H1 (cell line): Measurements from ENCODE around the gene F7. TPM values are rescaled to one million over a fixed set of nuclear protein-coding genes. Genes with fewer than 3 reads are reported as not detected.
A peak's percentile ranks its signal among the peaks of the same experiment; 100 is the strongest.

ENCODE experiments used
- CTCF ChIA-PET: fragments of 300-600 bp; sonication (Branson Sonifier 250); formaldehyde crosslinking; loops from one replicate; lab custom pipeline; 2021; ENCODE audit not compliant: partially characterized antibody; lab: Charles Lee
- POLR2A ChIA-PET: fragments of 300-600 bp; sonication (Branson Sonifier 250); formaldehyde crosslinking; loops from one replicate; lab custom pipeline; 2021; ENCODE audit warnings: inconsistent platforms; ENCODE audit not compliant: partially characterized antibody; lab: Charles Lee
- DNase-seq, 2 experiments: peaks; one replicate each; pipeline versions ENCODE4 v3.0.0 to v3.0.0-alpha.2; 2010 to 2022; ENCODE audit warnings: low spot score in 2 of 2, low read depth in 1 of 2, mixed read lengths in 1 of 2
- FAIRE-seq: peaks from 2 replicates; lab custom pipeline; 2011; peaks lifted over from hg19 to GRCh38; lab: Jason Lieb, UNC
- H2AFZ ChIP-seq: 2 replicates; pipeline ENCODE4 v1.8.1; 2012; ENCODE audit warnings: low read length, inconsistent platforms
- H2AK5ac ChIP-seq: 2 replicates; pipeline ENCODE4 v1.6.1; 2013; ENCODE audit warnings: low read depth, low read length
- H2BK120ac ChIP-seq: replicated peaks from 2 replicates; pipeline ENCODE3; 2013; ENCODE audit warnings: low read depth, low read length, inconsistent platforms
- H2BK12ac ChIP-seq: 2 replicates; pipeline ENCODE4 v1.6.1; 2013; ENCODE audit warnings: low read depth, low read length
- H2BK15ac ChIP-seq: 2 replicates; pipeline ENCODE4 v1.6.1; 2013; ENCODE audit warnings: low read length
- H2BK20ac ChIP-seq: 2 replicates; pipeline ENCODE4 v1.6.1; 2013; ENCODE audit warnings: low read length
- H2BK5ac ChIP-seq: 2 replicates; pipeline ENCODE4 v1.6.1; 2013; ENCODE audit warnings: low read depth, low read length
- H3K14ac ChIP-seq: 2 replicates; pipeline ENCODE4 v1.6.1; 2013; ENCODE audit warnings: inconsistent platforms; ENCODE audit not compliant: insufficient read length
- H3K18ac ChIP-seq: 2 replicates; pipeline ENCODE4 v1.6.1; 2013; ENCODE audit warnings: low read length; ENCODE audit errors: extremely low read depth
- H3K23ac ChIP-seq: 2 replicates; pipeline ENCODE4 v1.6.1; 2013; ENCODE audit warnings: inconsistent platforms; ENCODE audit not compliant: insufficient read length
- H3K23me2 ChIP-seq: 2 replicates; pipeline ENCODE4 v1.6.1; 2013; ENCODE audit warnings: low read depth, low read length
- H3K27ac ChIP-seq: 2 replicates; pipeline ENCODE4 v1.6.1; 2011; ENCODE audit warnings: low read depth, low read length, inconsistent platforms
- H3K27me3 ChIP-seq, 4 experiments: replicated peaks in 1 of 4; 1 replicate in 1 of 4; 2 replicates in 3 of 4; pipeline versions ENCODE4 v1.6.1 to v1.8.1; 2011 to 2013; ENCODE audit warnings: low read length in 3 of 4, mild to moderate bottlenecking in 3 of 4, inconsistent platforms in 2 of 4, mixed read lengths in 2 of 4, moderate library complexity in 1 of 4; ENCODE audit not compliant: control insufficient read depth in 3 of 4, insufficient read depth in 3 of 4; ENCODE audit errors: extremely low read depth in 1 of 4
- H3K36me3 ChIP-seq, 4 experiments: 2 replicates each; pipeline versions ENCODE4 v1.6.1 to v1.8.1; 2011 to 2013; ENCODE audit warnings: mild to moderate bottlenecking in 4 of 4, low read length in 3 of 4, moderate library complexity in 2 of 4, control low read depth in 1 of 4, inconsistent platforms in 1 of 4; ENCODE audit not compliant: insufficient read depth in 4 of 4, control insufficient read depth in 2 of 4
- H3K4ac ChIP-seq: replicated peaks from 2 replicates; pipeline ENCODE3; 2013; ENCODE audit warnings: low read length, low read depth, mixed read lengths, inconsistent platforms; ENCODE audit not compliant: insufficient read length
- H3K4me1 ChIP-seq, 4 experiments: replicated peaks in 1 of 4; 1 replicate in 1 of 4; 2 replicates in 3 of 4; pipeline versions ENCODE4 v1.6.1 to v1.8.1; 2011 to 2013; ENCODE audit warnings: low read length in 3 of 4, inconsistent platforms in 2 of 4, mixed read lengths in 1 of 4; ENCODE audit not compliant: insufficient read depth in 4 of 4, control insufficient read depth in 3 of 4
- H3K4me2 ChIP-seq, 2 experiments: 2 replicates each; pipeline versions ENCODE4 v1.6.1 to v1.8.1; 2011 to 2013; ENCODE audit warnings: low read depth in 2 of 2, low read length in 2 of 2, control low read depth in 1 of 2, inconsistent platforms in 1 of 2, mild to moderate bottlenecking in 1 of 2; ENCODE audit not compliant: insufficient read depth in 1 of 2
- H3K4me3 ChIP-seq, 4 experiments: fragments of 200-600, 300-600 bp in 1 of 4; sonication (generic), shearing (Covaris generic), sonication (Bioruptor Twin) in 1 of 4; 2 replicates each; pipeline versions ENCODE4 v1.5.1 to v1.8.1; 2011 to 2016; ENCODE audit warnings: low read length in 4 of 4, low read depth in 3 of 4, control low read depth in 2 of 4, inconsistent platforms in 2 of 4, mild to moderate bottlenecking in 2 of 4, mixed read lengths in 1 of 4, moderate library complexity in 1 of 4; ENCODE audit not compliant: insufficient read depth in 2 of 4; ENCODE audit errors: extremely low read depth in 1 of 4
- H3K56ac ChIP-seq: replicated peaks from 2 replicates; pipeline ENCODE3; 2013; ENCODE audit warnings: low read depth, mild to moderate bottlenecking, mixed read lengths, low read length, inconsistent platforms; ENCODE audit not compliant: insufficient read length
- H3K79me1 ChIP-seq: 2 replicates; pipeline ENCODE4 v1.6.1; 2013; ENCODE audit warnings: low read depth, low read length, control low read depth
- H3K79me2 ChIP-seq, 2 experiments: 2 replicates each; pipeline versions ENCODE4 v1.6.1 to v1.8.1; 2012 to 2013; ENCODE audit warnings: low read length in 2 of 2, mild to moderate bottlenecking in 2 of 2, inconsistent platforms in 1 of 2; ENCODE audit not compliant: insufficient read depth in 2 of 2, control insufficient read depth in 1 of 2
- H3K9ac ChIP-seq, 4 experiments: replicated peaks in 1 of 4; 1 replicate in 1 of 4; 2 replicates in 3 of 4; pipeline versions ENCODE4 v1.6.1 to v1.8.1; 2011 to 2013; ENCODE audit warnings: low read depth in 3 of 4, low read length in 3 of 4, control low read depth in 2 of 4, mild to moderate bottlenecking in 2 of 4, moderate library complexity in 2 of 4, inconsistent platforms in 1 of 4; ENCODE audit errors: extremely low read depth in 1 of 4
- H3K9me3 ChIP-seq, 2 experiments: 2 replicates each; pipeline versions ENCODE4 v1.6.1 to v1.8.1; 2012 to 2013; ENCODE audit warnings: mild to moderate bottlenecking in 2 of 2, moderate library complexity in 2 of 2, control low read depth in 1 of 2, inconsistent platforms in 1 of 2, low read depth in 1 of 2, low read length in 1 of 2, mixed read lengths in 1 of 2; ENCODE audit not compliant: insufficient read depth in 2 of 2
- H4K20me1 ChIP-seq, 2 experiments: replicated peaks in 1 of 2; 2 replicates each; pipeline versions ENCODE3 to v1.8.1; 2011 to 2013; ENCODE audit warnings: inconsistent platforms in 2 of 2, low read length in 2 of 2, mild to moderate bottlenecking in 1 of 2; ENCODE audit not compliant: insufficient read depth in 2 of 2, control insufficient read depth in 1 of 2
- H4K5ac ChIP-seq: 2 replicates; pipeline ENCODE4 v1.6.1; 2013; ENCODE audit warnings: low read length, low read depth, mixed read lengths, inconsistent platforms; ENCODE audit not compliant: insufficient read length
- H4K8ac ChIP-seq: 2 replicates; pipeline ENCODE4 v1.8.0; 2013; ENCODE audit warnings: mild to moderate bottlenecking, moderate library complexity, low read length, inconsistent platforms; ENCODE audit not compliant: insufficient read depth; ENCODE audit errors: extremely low read depth
- H4K91ac ChIP-seq: replicated peaks from 2 replicates; pipeline ENCODE3; 2013; ENCODE audit warnings: low read length, mixed read lengths, inconsistent platforms; ENCODE audit not compliant: insufficient read length
- CBX8 ChIP-seq: fragments of 300-800, 300-1000 bp; sonication (generic); IDR thresholded peaks from 2 replicates; pipeline ENCODE4 v1.7.1; 2016; ENCODE audit warnings: low read depth, low read length, borderline replicate concordance
- E2F6 ChIP-seq: IDR thresholded peaks from 2 replicates; pipeline ENCODE4 v1.6.1; 2012; ENCODE audit warnings: inconsistent platforms
- RBBP5 ChIP-seq: IDR thresholded peaks from 2 replicates; pipeline ENCODE4 v1.7.1; 2012; ENCODE audit warnings: low read depth, mild to moderate bottlenecking, inconsistent platforms, low read length, moderate library complexity, borderline replicate concordance
- WGBS, 2 experiments: shearing (Covaris generic) in 1 of 2; methylation state at CpG; one replicate each; pipeline versions ENCODE4 v1.1.6 to v1.1.7; 2013 to 2015; ENCODE audit warnings: low lambda C conversion rate in 2 of 2, mixed read lengths in 2 of 2, inconsistent platforms in 1 of 2, low coverage in 1 of 2, missing lambda C conversion rate in 1 of 2; ENCODE audit not compliant: insufficient replicate concordance in 2 of 2, insufficient coverage in 1 of 2, insufficient read length in 1 of 2; ENCODE audit errors: extremely low coverage in 1 of 2, missing lambda C conversion rate in 1 of 2; 5-methylcytosine and 5-hydroxymethylcytosine counted together
- polyA plus RNA-seq, 7 experiments: library from polyadenylated mRNA; depleted of rRNA in 3 of 7; stranded (reverse) in 5 of 7; unstranded in 2 of 7; fragments of >200 nt in 5 of 7; fragments of 200-250 nt in 2 of 7; gene quantifications; 1 replicate in 5 of 7; 2 replicates in 1 of 7; 4 replicates in 1 of 7; pipeline versions ENCODE4 v1.2.1 to v1.2.3, GENCODE V29; 2011 to 2013; ENCODE audit warnings: missing spikeins in 2 of 7, mixed read lengths in 2 of 7
- total RNA-seq: library from RNA; stranded (reverse); fragmentation: NEBNext Ultra II Directional; extraction: Animal tissue kit (Norgen Biotek cat#: 25700); gene quantifications from 2 replicates; pipeline ENCODE4 v1.2.1, GENCODE V29; 2021

F7 gene
- total and polyA plus RNA-seq, 2 of the 8 experiments (the other 6 are each of a cell fraction or from before 2014, with no cell fraction given): 0.43 to 0.98 TPM

GRCh38 chr13:113060557-113061270 lies 44.9 kb upstream of the F7 start:
- ChIA-PET CTCF (interaction anchor here (0.7 to 4.9 kb wide), 10 partner anchors 10 to 561 kb away, joined by 3 to 20 read pairs (median 5); no protein-coding TSS in a partner anchor), POLR2A (interaction anchor here (1.0 to 1.1 kb wide), 2 partner anchors 10 to 29 kb away, joined by 3 to 4 read pairs; no protein-coding TSS in a partner anchor)
- Histone ChIP-seq H4K5ac (no peak overlapping the region), H3K23me2 (peaks cover 16% of the 10 kb centered on the region; the same call in 1 of the 2 replicates), H2AK5ac (no peak overlapping the region), H3K27ac (no peak overlapping the region), H3K4me2 (no peak overlapping the region), H3K9me3 (peaks cover 0 to 8% of the 10 kb centered on the region in 2 experiments; a peak in 1 of 4 replicates), H3K27me3 (no peaks in the 10 kb centered on the region), H3K36me3 (no peaks in the 10 kb centered on the region), H3K79me2 (no peaks in the 10 kb centered on the region), H3K4me1 (peaks cover 0 to under 1% (median under 1%) of the 10 kb centered on the region in 4 experiments; a peak in 1 of 7 replicates), H4K91ac (no peak overlapping the region), H3K4ac (no peak overlapping the region), H4K20me1 (peaks cover 0 to 3% of the 10 kb centered on the region in 2 experiments), H3K9ac (no peak overlapping the region), H3K56ac (no peak overlapping the region), H2BK15ac (no peak overlapping the region), H3K79me1 (no peaks in the 10 kb centered on the region), H2BK20ac (no peak overlapping the region), H4K8ac (no peak overlapping the region; the same call in 1 of the 2 replicates), H3K4me3 (no peak overlapping the region), H3K14ac (no peak overlapping the region), H2BK120ac (no peak overlapping the region), H2BK5ac (no peak overlapping the region), H2AFZ (no peak overlapping the region), H3K18ac (no peak overlapping the region), H3K23ac (no peak overlapping the region), H2BK12ac (no peak overlapping the region)
- DNase-seq (no peak), FAIRE-seq (no peak)
- WGBS, 2 experiments: 88% methylated on average over 33 of the region's 34 CpGs; no CpG with 5 or more reads in 1 of the 2 experiments
- TF ChIP-seq E2F6 (peak; percentile 69), CBX8 (no peak), RBBP5 (no peak)
